ENCODE data around the gene FYB2. TPM values are rescaled to one million over a fixed set of nuclear protein-coding genes. Genes with fewer than 3 reads are reported as not detected.

The FYB2 gene
- total RNA-seq, 2 donors from 2014 or later: not detected

GRCh38 chr1:56755911-56756310, 63.3 kb downstream of the FYB2 start:
- H3K4me1 Mint-ChIP-seq: no peaks in the 10 kb centered on the region
- no peak overlapping the region for H3K27ac Mint-ChIP-seq
- ATAC-seq (replicated peaks): no peak
- no peak overlapping the region for H3K4me3 Mint-ChIP-seq
- H3K9me3 Mint-ChIP-seq: no peaks in the 10 kb centered on the region
- H3K27me3 Mint-ChIP-seq: peaks cover 25% of the 10 kb centered on the region
- H3K36me3 Mint-ChIP-seq (ENCODE audit: low read depth): no peaks in the 10 kb centered on the region

GRCh38 chr1:56754708-56755479, 64.3 kb downstream of the FYB2 start:
- no peak overlapping the region for H3K27ac Mint-ChIP-seq
- no peak overlapping the region for H3K4me3 Mint-ChIP-seq
- peaks cover 25% of the 10 kb centered on the region for H3K27me3 Mint-ChIP-seq
- ATAC-seq (replicated peaks): no peak
- H3K36me3 Mint-ChIP-seq (ENCODE audit: low read depth): no peaks in the 10 kb centered on the region
- H3K4me1 Mint-ChIP-seq: no peaks in the 10 kb centered on the region
- H3K9me3 Mint-ChIP-seq: no peaks in the 10 kb centered on the region

GRCh38 chr1:56745231-56745630, 74.0 kb downstream of the FYB2 start:
- H3K9me3 Mint-ChIP-seq: no peaks in the 10 kb centered on the region
- H3K4me3 Mint-ChIP-seq: no peak overlapping the region
- no peaks in the 10 kb centered on the region for H3K4me1 Mint-ChIP-seq
- H3K36me3 Mint-ChIP-seq (ENCODE audit: low read depth): no peaks in the 10 kb centered on the region
- ATAC-seq (replicated peaks): no peak
- no peaks in the 10 kb centered on the region for H3K27me3 Mint-ChIP-seq
- H3K27ac Mint-ChIP-seq: no peak overlapping the region

GRCh38 chr1:56728964-56729363, 90.2 kb downstream of the FYB2 start:
- no peak overlapping the region for H3K4me3 Mint-ChIP-seq

GRCh38 chr1:56726706-56727105, 92.5 kb downstream of the FYB2 start:
- no peaks in the 10 kb centered on the region for H3K4me1 Mint-ChIP-seq
- ATAC-seq (replicated peaks): no peak
- H3K27ac Mint-ChIP-seq: no peak overlapping the region
- H3K9me3 Mint-ChIP-seq: no peaks in the 10 kb centered on the region
- peaks cover 45% of the 10 kb centered on the region for H3K27me3 Mint-ChIP-seq
- H3K36me3 Mint-ChIP-seq (ENCODE audit: low read depth): no peaks in the 10 kb centered on the region
- no peak overlapping the region for H3K4me3 Mint-ChIP-seq

More at GRCh38 chr1:56728964-56729363, 90.2 kb downstream of the FYB2 start:
- H3K9me3 Mint-ChIP-seq: no peaks in the 10 kb centered on the region
- H3K27ac Mint-ChIP-seq: no peak overlapping the region
- no peaks in the 10 kb centered on the region for H3K36me3 Mint-ChIP-seq (ENCODE audit: low read depth)
- H3K27me3 Mint-ChIP-seq: peaks cover 41% of the 10 kb centered on the region
- ATAC-seq (replicated peaks): no peak
- H3K4me1 Mint-ChIP-seq: no peaks in the 10 kb centered on the region

- Mint-ChIP-seq H3K4me1 (no peaks in the 10 kb centered on the region), H3K9me3 (no peaks in the 10 kb centered on the region), H3K27ac (no peak overlapping the region), H3K36me3 (ENCODE audit: low read depth) (no peaks in the 10 kb centered on the region), H3K27me3 (peaks cover 19% of the 10 kb centered on the region), H3K4me3 (no peak overlapping the region)
- ATAC-seq (replicated peaks): no peak
Observed at GRCh38 chr1:56719171-56719570, 100.0 kb downstream of the FYB2 start.

GRCh38 chr1:56715156-56715555, 104.0 kb downstream of the FYB2 start:
- Mint-ChIP-seq H3K4me3 (no peak overlapping the region), H3K4me1 (no peaks in the 10 kb centered on the region), H3K9me3 (no peaks in the 10 kb centered on the region), H3K27me3 (peaks cover 4% of the 10 kb centered on the region), H3K27ac (no peak overlapping the region), H3K36me3 (ENCODE audit: low read depth) (no peaks in the 10 kb centered on the region)
- ATAC-seq (replicated peaks): no peak

- Mint-ChIP-seq H3K27ac (no peak overlapping the region), H3K4me3 (no peak overlapping the region), H3K27me3 (peaks cover 7% of the 10 kb centered on the region), H3K36me3 (ENCODE audit: low read depth) (no peaks in the 10 kb centered on the region), H3K9me3 (no peaks in the 10 kb centered on the region), H3K4me1 (no peaks in the 10 kb centered on the region)
- no peak for ATAC-seq (replicated peaks)
Observed at GRCh38 chr1:56713112-56713511, 106.1 kb downstream of the FYB2 start.

GRCh38 chr1:56712150-56712549, 107.1 kb downstream of the FYB2 start:
- Mint-ChIP-seq H3K9me3 (no peaks in the 10 kb centered on the region), H3K4me3 (no peak overlapping the region), H3K27ac (no peak overlapping the region), H3K27me3 (peaks cover 11% of the 10 kb centered on the region), H3K4me1 (no peaks in the 10 kb centered on the region), H3K36me3 (ENCODE audit: low read depth) (no peaks in the 10 kb centered on the region)
- ATAC-seq (replicated peaks): no peak

- Mint-ChIP-seq H3K36me3 (ENCODE audit: low read depth) (no peaks in the 10 kb centered on the region), H3K4me1 (no peaks in the 10 kb centered on the region), H3K27ac (no peak overlapping the region), H3K4me3 (no peak overlapping the region), H3K9me3 (no peaks in the 10 kb centered on the region), H3K27me3 (peaks cover 20% of the 10 kb centered on the region)
- ATAC-seq (replicated peaks): peak; percentile 43
Observed at GRCh38 chr1:56710646-56711045, 108.6 kb downstream of the FYB2 start.

GRCh38 chr1:56709995-56710394, 109.2 kb downstream of the FYB2 start:
- no peak overlapping the region for H3K27ac Mint-ChIP-seq
- no peak overlapping the region for H3K4me3 Mint-ChIP-seq
- no peaks in the 10 kb centered on the region for H3K36me3 Mint-ChIP-seq (ENCODE audit: low read depth)
- H3K4me1 Mint-ChIP-seq: no peaks in the 10 kb centered on the region
- H3K9me3 Mint-ChIP-seq: no peaks in the 10 kb centered on the region
- ATAC-seq (replicated peaks): no peak
- H3K27me3 Mint-ChIP-seq: peaks cover 20% of the 10 kb centered on the region

GRCh38 chr1:56709269-56709880, 109.8 kb downstream of the FYB2 start:
- H3K36me3 Mint-ChIP-seq (ENCODE audit: low read depth): no peaks in the 10 kb centered on the region
- H3K9me3 Mint-ChIP-seq: no peaks in the 10 kb centered on the region
- no peaks in the 10 kb centered on the region for H3K4me1 Mint-ChIP-seq
- H3K27me3 Mint-ChIP-seq: peaks cover 20% of the 10 kb centered on the region
- ATAC-seq (replicated peaks): peak; percentile 48
- no peak overlapping the region for H3K27ac Mint-ChIP-seq
- no peak overlapping the region for H3K4me3 Mint-ChIP-seq

- Mint-ChIP-seq H3K27ac (no peak overlapping the region), H3K9me3 (peaks cover 3% of the 10 kb centered on the region), H3K4me3 (no peak overlapping the region), H3K4me1 (no peaks in the 10 kb centered on the region), H3K36me3 (ENCODE audit: low read depth) (no peaks in the 10 kb centered on the region), H3K27me3 (peaks cover 23% of the 10 kb centered on the region)
- ATAC-seq (replicated peaks): no peak
Observed at GRCh38 chr1:56707379-56707778, 111.8 kb downstream of the FYB2 start.

GRCh38 chr1:56703747-56704146, 115.5 kb downstream of the FYB2 start:
- no peak overlapping the region for H3K27ac Mint-ChIP-seq
- no peak for ATAC-seq (replicated peaks)

GRCh38 chr1:56696663-56697062, 122.5 kb downstream of the FYB2 start:
- Mint-ChIP-seq H3K36me3 (ENCODE audit: low read depth) (no peaks in the 10 kb centered on the region), H3K9me3 (no peaks in the 10 kb centered on the region), H3K4me3 (no peak overlapping the region), H3K27ac (no peak overlapping the region), H3K4me1 (no peaks in the 10 kb centered on the region), H3K27me3 (peaks cover 11% of the 10 kb centered on the region)
- ATAC-seq (replicated peaks): peak; percentile 50

More at GRCh38 chr1:56703747-56704146, 115.5 kb downstream of the FYB2 start:
- peaks cover 4% of the 10 kb centered on the region for H3K9me3 Mint-ChIP-seq
- no peak overlapping the region for H3K4me3 Mint-ChIP-seq
- H3K4me1 Mint-ChIP-seq: no peaks in the 10 kb centered on the region
- H3K27me3 Mint-ChIP-seq: peaks cover 25% of the 10 kb centered on the region
- H3K36me3 Mint-ChIP-seq (ENCODE audit: low read depth): no peaks in the 10 kb centered on the region

Data from activated T-helper 17 cell treated with anti-CD3 and anti-CD28 coated beads, Interleukin-2, amount 50 U/mL, for 72 hours (primary cell).